Right lobe of liver (tissue), 6 donors: Measurements from ENCODE around the gene KCTD18. TPM values are rescaled to one million over a fixed set of nuclear protein-coding genes. Genes with fewer than 3 reads are reported as not detected.

ENCODE experiments used
- ATAC-seq, 4 donors: fragments of 200-7000 bp; cut with Tn5 transposase; one replicate each; pipeline ENCODE4 v1.9.1; 2020; ENCODE audit warnings: mild to moderate bottlenecking in 4 of 4, moderate library complexity in 4 of 4
- DNase-seq, 3 donors: peaks; one replicate each; pipeline ENCODE4 v3.0.0-alpha.2; 2020
- H3K27ac ChIP-seq, 3 donors: fragments of 200-600 bp; one replicate each; pipeline ENCODE4 v1.8.0; 2022
- H3K27me3 ChIP-seq, 2 donors: fragments of 200-600 bp; one replicate each; pipeline ENCODE4 v1.8.0; 2022
- H3K36me3 ChIP-seq, 4 donors: fragments of 200-600 bp; sonication (generic) in 1 of 4; one replicate each; pipeline versions ENCODE4 v1.5.1 to v1.8.0; 2017 to 2022; ENCODE audit warnings: control low read depth in 1 of 4
- H3K4me1 ChIP-seq, 4 donors: fragments of 200-600 bp; sonication (generic) in 1 of 4; one replicate each; pipeline versions ENCODE4 v1.5.1 to v1.8.0; 2017 to 2022; ENCODE audit warnings: control low read depth in 1 of 4
- H3K4me3 ChIP-seq, 3 donors: fragments of 200-600 bp; one replicate each; pipeline ENCODE4 v1.8.0; 2022
- H3K9me3 ChIP-seq, 4 donors: fragments of 200-600 bp; sonication (generic) in 1 of 4; one replicate each; pipeline versions ENCODE4 v1.5.1 to v1.8.0; 2017 to 2022; ENCODE audit warnings: control low read depth in 1 of 4
- POLR2A ChIP-seq: fragments of 450-650 bp; IDR thresholded peaks from one replicate; pipeline ENCODE4 v1.6.1; 2017; ENCODE audit warnings: antibody characterized with exemption, mild to moderate bottlenecking
- WGBS: methylation state at CpG from one replicate; pipeline ENCODE4 v1.1.6; 2018; ENCODE audit warnings: low coverage, low lambda C conversion rate; ENCODE audit not compliant: insufficient coverage; ENCODE audit errors: missing lambda C conversion rate; 5-methylcytosine and 5-hydroxymethylcytosine counted together
- intact Hi-C, 2 donors: fragments of 100-400 bp; cut with DNase I; formaldehyde crosslinking; loops; one replicate each; pipeline versions ENCODE4 v1.11.2 to v1.14.1; 2022
- total RNA-seq, 6 experiments: library from RNA; depleted of rRNA in 2 of 6; stranded (reverse); fragments of >200 nt in 2 of 6; fragmentation: NEBNext Ultra II Directional in 3 of 6; extraction: Animal tissue kit (Norgen Biotek cat#: 25700) in 3 of 6; gene quantifications; one replicate each; pipeline versions ENCODE4 v1.1.0 to v1.2.4, GENCODE V29; 2016 to 2023
- TF ChIP-seq, protein P1 (sequence below), 4 donors: fragments of 200-600 bp in 3 of 4; fragments of 450-650 bp in 1 of 4; IDR thresholded peaks; one replicate each; pipeline versions ENCODE4 v1.5.1 to v1.8.0; 2016 to 2022; ENCODE audit warnings: antibody characterized with exemption in 4 of 4, mild to moderate bottlenecking in 2 of 4
- donor health status: DM: no; HTN: yes; CAD: no.
- donor health status: DM: no; HTN: no; CAD: no.
- donor health status: DM: no; HTN: no; CAD: no.
- donor health status: DM: no; HTN: yes; CAD: no.
- donor health status: DM: no; HTN: yes; CAD: no.

KCTD18 gene
- total RNA-seq, 6 experiments from 2014 or later, result 6.2 to 16.7 (median 7.3) TPM

GRCh38 chr2:200467806-200468681 lies 41.8 kb downstream of the KCTD18 start:
- intact Hi-C loops, result no loop called here
- Histone ChIP-seq H3K4me1 (no peaks in the 10 kb centered on the region), H3K9me3 (no peaks in the 10 kb centered on the region), H3K27ac (no peak overlapping the region), H3K27me3 (no peaks in the 10 kb centered on the region), H3K4me3 (no peak overlapping the region), H3K36me3 (peaks cover 3 to 63% (median 25%) of the 10 kb centered on the region in 4 donors)
- DNase-seq (no peak), ATAC-seq (no peak)
- 76% methylated on average over 4 of the region's 8 CpGs for WGBS
- no peak for TF ChIP-seq POLR2A
- TF ChIP-seq, protein P1, sequence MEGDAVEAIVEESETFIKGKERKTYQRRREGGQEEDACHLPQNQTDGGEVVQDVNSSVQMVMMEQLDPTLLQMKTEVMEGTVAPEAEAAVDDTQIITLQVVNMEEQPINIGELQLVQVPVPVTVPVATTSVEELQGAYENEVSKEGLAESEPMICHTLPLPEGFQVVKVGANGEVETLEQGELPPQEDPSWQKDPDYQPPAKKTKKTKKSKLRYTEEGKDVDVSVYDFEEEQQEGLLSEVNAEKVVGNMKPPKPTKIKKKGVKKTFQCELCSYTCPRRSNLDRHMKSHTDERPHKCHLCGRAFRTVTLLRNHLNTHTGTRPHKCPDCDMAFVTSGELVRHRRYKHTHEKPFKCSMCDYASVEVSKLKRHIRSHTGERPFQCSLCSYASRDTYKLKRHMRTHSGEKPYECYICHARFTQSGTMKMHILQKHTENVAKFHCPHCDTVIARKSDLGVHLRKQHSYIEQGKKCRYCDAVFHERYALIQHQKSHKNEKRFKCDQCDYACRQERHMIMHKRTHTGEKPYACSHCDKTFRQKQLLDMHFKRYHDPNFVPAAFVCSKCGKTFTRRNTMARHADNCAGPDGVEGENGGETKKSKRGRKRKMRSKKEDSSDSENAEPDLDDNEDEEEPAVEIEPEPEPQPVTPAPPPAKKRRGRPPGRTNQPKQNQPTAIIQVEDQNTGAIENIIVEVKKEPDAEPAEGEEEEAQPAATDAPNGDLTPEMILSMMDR (IDR thresholded peaks at IDR 0.05), result no peak

DNA sequence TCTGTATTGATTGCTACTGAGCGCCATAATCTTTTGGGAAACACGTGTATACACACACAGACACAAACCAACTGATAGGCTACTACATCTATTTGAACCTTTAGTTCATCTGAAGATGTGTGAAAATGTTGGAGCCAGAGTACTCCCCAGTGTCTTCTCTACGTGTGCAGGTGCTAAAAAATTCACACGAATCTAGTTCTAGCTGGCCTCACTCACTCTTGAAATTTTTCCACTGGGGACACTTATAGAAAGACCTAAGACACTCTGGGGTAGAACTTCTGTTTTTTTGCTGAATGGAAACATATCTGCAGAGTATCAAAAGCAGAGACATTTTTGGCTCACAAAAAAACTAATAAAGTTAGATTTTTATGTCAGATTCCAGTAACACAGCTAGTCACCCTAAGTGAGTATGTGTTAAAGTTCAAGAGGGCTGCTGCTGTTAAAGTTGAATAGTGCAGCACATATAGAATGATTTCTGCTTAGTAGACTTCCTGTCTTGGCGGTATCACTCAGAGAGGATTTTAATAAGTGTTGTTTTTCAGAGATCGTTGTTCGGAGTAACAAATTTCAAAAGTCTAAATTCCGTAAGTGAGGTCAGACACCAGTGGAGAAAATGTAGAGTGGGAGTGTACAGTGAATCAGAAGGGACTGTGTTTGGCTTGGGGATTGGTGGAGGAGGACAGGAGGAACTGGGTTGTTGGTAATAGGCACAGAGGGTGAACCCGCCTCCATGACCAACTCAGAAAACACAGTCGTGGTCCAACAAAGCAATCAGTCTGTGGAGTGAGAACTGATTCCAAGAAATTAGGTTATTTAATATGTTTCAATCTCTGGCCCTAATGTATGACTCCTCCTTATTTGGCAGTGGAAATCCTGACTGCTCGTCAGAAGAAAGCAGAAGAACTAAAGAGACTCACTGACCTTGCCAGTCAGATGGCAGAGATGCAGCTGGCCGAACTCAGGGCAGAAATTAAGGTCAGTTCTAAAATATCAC lies 43.1 kb downstream of the KCTD18 start:
- intact Hi-C loops, result no loop called here
- 57% methylated on average over 11 of the region's 12 CpGs for WGBS
- DNase-seq (no peak), ATAC-seq (peak; percentile 45 to 49 (median 47))
- Histone ChIP-seq H3K27me3 (no peaks in the 10 kb centered on the region), H3K27ac (peak overlapping the region in 1 of 3 donors; percentile 22), H3K4me3 (no peak overlapping the region), H3K36me3 (peaks cover 3 to 52% (median 19%) of the 10 kb centered on the region in 4 donors), H3K9me3 (no peaks in the 10 kb centered on the region), H3K4me1 (peaks cover 0 to 8% (median 0%) of the 10 kb centered on the region in 4 donors)
- TF ChIP-seq POLR2A, result no peak
- TF ChIP-seq, protein P1 (IDR thresholded peaks at IDR 0.05), result no peak

GRCh38 chr2:200463452-200463851 lies 46.4 kb downstream of the KCTD18 start:
- 96% methylated on average over 2 of the region's 2 CpGs for WGBS

More at GRCh38 chr2:200463452-200463851, 46.4 kb downstream of the KCTD18 start:
- H3K9me3 ChIP-seq, result no peaks in the 10 kb centered on the region
- ATAC-seq, result no peak
- no peaks in the 10 kb centered on the region for H3K27me3 ChIP-seq
- peaks cover 0 to 48% (median 9%) of the 10 kb centered on the region in 4 donors for H3K36me3 ChIP-seq
- DNase-seq, result no peak
- H3K4me3 ChIP-seq, result no peak overlapping the region
- H3K27ac ChIP-seq, result no peak overlapping the region
- intact Hi-C loops, result no loop called here
- H3K4me1 ChIP-seq, result peaks cover 0 to 8% (median 0%) of the 10 kb centered on the region in 4 donors
- no peak for TF ChIP-seq POLR2A
- TF ChIP-seq, protein P1 (IDR thresholded peaks at IDR 0.05), result no peak
